ENCODE results near the gene FAM124A. TPM values are rescaled to one million over a fixed set of nuclear protein-coding genes. Genes with fewer than 3 reads are reported as not detected.

FAM124A gene
- total RNA-seq, 1 experiment from 2014 or later, result not detected

DNA sequence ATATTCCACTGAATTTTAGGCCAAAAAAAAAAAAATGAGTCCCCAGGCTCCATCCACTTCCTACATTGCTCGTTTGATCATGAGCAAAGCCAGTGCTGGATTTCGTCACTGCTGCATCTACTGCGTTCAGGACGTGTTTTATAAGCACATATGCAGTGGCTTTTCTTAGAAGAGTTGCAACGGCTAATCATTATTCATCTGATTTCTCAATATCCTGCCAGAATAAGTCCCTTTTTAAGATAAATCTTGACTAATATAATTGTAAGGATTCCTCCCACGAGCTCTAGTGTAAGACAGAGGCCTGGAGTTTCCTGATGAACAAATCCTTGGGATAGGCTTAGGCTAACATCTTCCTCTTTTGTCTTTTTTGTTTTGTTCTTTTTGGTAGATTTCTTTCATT is 19.5 kb downstream of the FAM124A start:
- peaks cover 86% of the 10 kb centered on the region for H3K27me3 ChIP-seq (ENCODE audit: insufficient read depth, low read depth)
- no peak overlapping the region for H3K27ac ChIP-seq
- no peaks in the 10 kb centered on the region for H3K9me2 ChIP-seq (ENCODE audit: insufficient read depth)
- H2AFZ ChIP-seq, result no peak overlapping the region
- H3F3A ChIP-seq (ENCODE audit: insufficient read depth, low read depth), result no peaks in the 10 kb centered on the region
- no peaks in the 10 kb centered on the region for H3K4me1 ChIP-seq (replicated peaks; ENCODE audit: insufficient read depth)
- BruUV-seq (replicated peaks), result no TSS peak
- DNase-seq, result no peak
- no peak overlapping the region for H3K4me2 ChIP-seq
- POLR2A ChIA-PET (ENCODE audit: unreplicated experiment), result no interaction called here
- H4K20me1 ChIP-seq (ENCODE audit: insufficient read depth), result no peaks in the 10 kb centered on the region
- CTCF ChIA-PET, result no interaction called here
- no peaks in the 10 kb centered on the region for H3K36me3 ChIP-seq (ENCODE audit: low read depth)
- H3K4me3 ChIP-seq, result no peak overlapping the region
- intact Hi-C loops (cut with micrococcal nuclease; ENCODE audit: unreplicated experiment), result no loop called here
- H3K79me2 ChIP-seq (ENCODE audit: low read depth), result no peaks in the 10 kb centered on the region
- TF ChIP-seq EZH2 (IDR thresholded peaks at IDR 0.05; ENCODE audit: low read depth), result no peak
- TF ChIP-seq, protein P1, sequence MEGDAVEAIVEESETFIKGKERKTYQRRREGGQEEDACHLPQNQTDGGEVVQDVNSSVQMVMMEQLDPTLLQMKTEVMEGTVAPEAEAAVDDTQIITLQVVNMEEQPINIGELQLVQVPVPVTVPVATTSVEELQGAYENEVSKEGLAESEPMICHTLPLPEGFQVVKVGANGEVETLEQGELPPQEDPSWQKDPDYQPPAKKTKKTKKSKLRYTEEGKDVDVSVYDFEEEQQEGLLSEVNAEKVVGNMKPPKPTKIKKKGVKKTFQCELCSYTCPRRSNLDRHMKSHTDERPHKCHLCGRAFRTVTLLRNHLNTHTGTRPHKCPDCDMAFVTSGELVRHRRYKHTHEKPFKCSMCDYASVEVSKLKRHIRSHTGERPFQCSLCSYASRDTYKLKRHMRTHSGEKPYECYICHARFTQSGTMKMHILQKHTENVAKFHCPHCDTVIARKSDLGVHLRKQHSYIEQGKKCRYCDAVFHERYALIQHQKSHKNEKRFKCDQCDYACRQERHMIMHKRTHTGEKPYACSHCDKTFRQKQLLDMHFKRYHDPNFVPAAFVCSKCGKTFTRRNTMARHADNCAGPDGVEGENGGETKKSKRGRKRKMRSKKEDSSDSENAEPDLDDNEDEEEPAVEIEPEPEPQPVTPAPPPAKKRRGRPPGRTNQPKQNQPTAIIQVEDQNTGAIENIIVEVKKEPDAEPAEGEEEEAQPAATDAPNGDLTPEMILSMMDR (conservative IDR thresholded peaks at IDR 0.05), result no peak
- no peaks in the 10 kb centered on the region for H3K9me3 ChIP-seq (ENCODE audit: insufficient read depth, low read depth)

DNA sequence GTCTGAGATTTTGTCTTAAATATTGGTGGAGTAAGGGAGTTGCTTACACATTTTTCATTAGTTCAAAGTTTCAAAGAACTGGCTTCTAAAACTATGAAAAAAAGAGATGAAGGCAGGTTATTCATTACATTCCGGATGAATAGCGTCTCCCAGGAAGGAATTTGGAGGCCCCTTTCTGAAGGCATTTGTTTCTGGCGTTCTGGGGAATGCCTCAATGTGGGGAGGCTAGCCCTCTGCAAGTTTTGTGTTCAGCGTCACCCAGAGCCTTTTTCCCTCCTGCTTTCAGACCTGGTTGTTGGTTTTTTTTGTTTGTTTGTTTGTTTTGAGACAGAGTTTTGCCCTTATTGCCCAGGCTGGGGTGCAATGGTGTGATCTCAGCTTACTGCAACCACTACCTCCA is 21.0 kb downstream of the FAM124A start:
- intact Hi-C loops (cut with micrococcal nuclease; ENCODE audit: unreplicated experiment), result no loop called here
- no peaks in the 10 kb centered on the region for H3K36me3 ChIP-seq (ENCODE audit: low read depth)
- no peak overlapping the region for H3K27ac ChIP-seq
- BruUV-seq (replicated peaks), result no TSS peak
- H4K20me1 ChIP-seq (ENCODE audit: insufficient read depth), result no peaks in the 10 kb centered on the region
- peaks cover 91% of the 10 kb centered on the region for H3K27me3 ChIP-seq (ENCODE audit: insufficient read depth, low read depth)
- no peak overlapping the region for H2AFZ ChIP-seq
- no peak overlapping the region for H3K4me2 ChIP-seq
- no peaks in the 10 kb centered on the region for H3K4me1 ChIP-seq (replicated peaks; ENCODE audit: insufficient read depth)
- H3K9me3 ChIP-seq (ENCODE audit: insufficient read depth, low read depth), result no peaks in the 10 kb centered on the region
- no peak for TF ChIP-seq EZH2 (IDR thresholded peaks at IDR 0.05; ENCODE audit: low read depth)
- TF ChIP-seq, protein P1 (conservative IDR thresholded peaks at IDR 0.05), result no peak
- DNase-seq, result no peak
- ChIA-PET POLR2A (ENCODE audit: unreplicated experiment) (no interaction called here), CTCF (no interaction called here)
- H3K4me3 ChIP-seq, result no peak overlapping the region
- H3F3A ChIP-seq (ENCODE audit: insufficient read depth, low read depth), result no peaks in the 10 kb centered on the region
- H3K9me2 ChIP-seq (ENCODE audit: insufficient read depth), result no peaks in the 10 kb centered on the region
- no peaks in the 10 kb centered on the region for H3K79me2 ChIP-seq (ENCODE audit: low read depth)

DNA sequence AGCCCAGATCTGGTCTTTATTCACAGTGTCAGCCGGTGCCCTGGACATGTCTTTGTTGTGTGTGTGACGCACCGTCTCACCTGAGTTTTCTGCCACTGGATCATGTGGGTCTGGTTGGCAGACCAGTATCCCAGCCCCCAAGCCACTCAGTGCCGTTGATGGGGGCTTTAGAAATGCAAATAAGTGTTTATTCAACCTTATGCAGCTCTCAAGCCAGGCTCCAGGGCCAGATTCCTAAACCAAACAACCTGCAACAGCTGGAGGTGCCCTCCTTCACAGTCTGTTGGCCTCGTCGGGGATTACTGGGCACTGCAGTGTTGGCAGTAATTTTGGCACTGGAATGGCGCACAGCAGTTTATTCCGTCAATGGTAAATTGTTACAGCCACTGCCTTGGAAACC is 21.6 kb downstream of the FAM124A start:
- Histone ChIP-seq H4K20me1 (ENCODE audit: insufficient read depth) (no peaks in the 10 kb centered on the region), H3K4me3 (no peak overlapping the region), H3F3A (ENCODE audit: insufficient read depth, low read depth) (no peaks in the 10 kb centered on the region), H3K27me3 (ENCODE audit: insufficient read depth, low read depth) (peaks cover 91% of the 10 kb centered on the region), H3K9me3 (ENCODE audit: insufficient read depth, low read depth) (no peaks in the 10 kb centered on the region), H3K27ac (no peak overlapping the region), H2AFZ (no peak overlapping the region), H3K9me2 (ENCODE audit: insufficient read depth) (no peaks in the 10 kb centered on the region), H3K36me3 (ENCODE audit: low read depth) (no peaks in the 10 kb centered on the region), H3K4me1 (replicated peaks; ENCODE audit: insufficient read depth) (no peaks in the 10 kb centered on the region), H3K79me2 (ENCODE audit: low read depth) (no peaks in the 10 kb centered on the region), H3K4me2 (no peak overlapping the region)
- TF ChIP-seq EZH2 (IDR thresholded peaks at IDR 0.05; ENCODE audit: low read depth), result no peak
- TF ChIP-seq, protein P1 (conservative IDR thresholded peaks at IDR 0.05), result no peak
- no TSS peak for BruUV-seq (replicated peaks)
- ChIA-PET CTCF (no interaction called here), POLR2A (ENCODE audit: unreplicated experiment) (no interaction called here)
- DNase-seq, result no peak
- intact Hi-C loops (cut with micrococcal nuclease; ENCODE audit: unreplicated experiment), result no loop called here

All from PC-9 (cell line).